GM12878 (cell line): ENCODE data around the gene CPNE4.

Source experiments
- HDGF ChIP-seq: fragments of 450-650 bp; IDR thresholded peaks from 2 replicates; pipeline ENCODE4 v1.6.1; 2016; ENCODE audit warnings: antibody characterized with exemption
- JUNB ChIP-seq: IDR thresholded peaks from 2 replicates; pipeline ENCODE4 v1.6.1; 2016; ENCODE audit warnings: antibody characterized with exemption, mild to moderate bottlenecking
- POLR2A ChIP-seq: IDR thresholded peaks from 2 replicates; pipeline ENCODE4 v1.6.1; 2011; ENCODE audit warnings: low read depth, mild to moderate bottlenecking, low read length
- RAD21 ChIP-seq: IDR thresholded peaks from 2 replicates; pipeline ENCODE4 v1.6.1; 2011; ENCODE audit warnings: mild to moderate bottlenecking, low read depth, low read length, moderate library complexity; ENCODE audit not compliant: insufficient read depth
- TCF12 ChIP-seq: IDR thresholded peaks from 2 replicates; pipeline ENCODE4 v1.6.1; 2011; ENCODE audit warnings: low read depth, mild to moderate bottlenecking, low read length
- TF ChIP-seq, protein P1 (sequence below), 3 experiments: IDR thresholded peaks in 2 of 3; conservative IDR thresholded peaks in 1 of 3; 2 replicates each; pipeline ENCODE4 v1.5.1; 2011; ENCODE audit warnings: low read depth in 3 of 3, low read length in 3 of 3, mild to moderate bottlenecking in 3 of 3, control low read depth in 2 of 3, moderate library complexity in 2 of 3, inconsistent platforms in 1 of 3, mixed read lengths in 1 of 3; ENCODE audit not compliant: control insufficient read depth in 2 of 3, insufficient read depth in 1 of 3; ENCODE audit errors: extremely low read depth in 1 of 3

DNA sequence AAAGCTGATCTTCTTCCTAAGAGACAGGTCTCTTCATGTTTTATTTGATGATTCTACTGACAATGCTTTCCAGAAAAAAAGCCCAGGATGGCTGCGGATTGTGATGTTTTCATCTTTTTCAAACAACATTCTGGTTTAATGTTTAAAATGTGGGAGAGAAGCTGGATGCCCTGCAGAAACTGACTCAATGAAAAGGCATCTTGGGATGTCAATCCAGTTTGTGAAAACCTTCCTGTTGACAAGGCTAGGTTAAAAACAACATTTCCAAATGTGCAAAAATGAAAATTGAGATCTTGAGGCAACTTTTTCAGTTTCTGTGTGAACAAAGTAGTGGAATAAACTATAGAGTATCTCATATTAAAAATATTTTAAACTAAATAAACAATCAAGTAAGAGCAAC is 376.0 kb downstream of the CPNE4 start:
- TF ChIP-seq, protein P1, sequence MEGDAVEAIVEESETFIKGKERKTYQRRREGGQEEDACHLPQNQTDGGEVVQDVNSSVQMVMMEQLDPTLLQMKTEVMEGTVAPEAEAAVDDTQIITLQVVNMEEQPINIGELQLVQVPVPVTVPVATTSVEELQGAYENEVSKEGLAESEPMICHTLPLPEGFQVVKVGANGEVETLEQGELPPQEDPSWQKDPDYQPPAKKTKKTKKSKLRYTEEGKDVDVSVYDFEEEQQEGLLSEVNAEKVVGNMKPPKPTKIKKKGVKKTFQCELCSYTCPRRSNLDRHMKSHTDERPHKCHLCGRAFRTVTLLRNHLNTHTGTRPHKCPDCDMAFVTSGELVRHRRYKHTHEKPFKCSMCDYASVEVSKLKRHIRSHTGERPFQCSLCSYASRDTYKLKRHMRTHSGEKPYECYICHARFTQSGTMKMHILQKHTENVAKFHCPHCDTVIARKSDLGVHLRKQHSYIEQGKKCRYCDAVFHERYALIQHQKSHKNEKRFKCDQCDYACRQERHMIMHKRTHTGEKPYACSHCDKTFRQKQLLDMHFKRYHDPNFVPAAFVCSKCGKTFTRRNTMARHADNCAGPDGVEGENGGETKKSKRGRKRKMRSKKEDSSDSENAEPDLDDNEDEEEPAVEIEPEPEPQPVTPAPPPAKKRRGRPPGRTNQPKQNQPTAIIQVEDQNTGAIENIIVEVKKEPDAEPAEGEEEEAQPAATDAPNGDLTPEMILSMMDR (IDR thresholded peaks at IDR 0.05 in 2 of 3, conservative IDR thresholded peaks at IDR 0.05 in 1 of 3; ENCODE audit: control insufficient read depth in 2 of 3, extremely low read depth in 1 of 3, insufficient read depth in 1 of 3, low read depth in 3 of 3, low read length in 3 of 3), result no peak
- TF ChIP-seq TCF12 (no peak), POLR2A (no peak), JUNB (no peak), RAD21 (no peak), HDGF (no peak)
